Measurements from ENCODE around the gene SNX11.

- no peak for TF ChIP-seq CTCF (conservative IDR thresholded peaks at IDR 0.05)
- no peak for TF ChIP-seq ZFX (IDR thresholded peaks at IDR 0.05)
These were observed 14.5 kb downstream of the SNX11 start for GRCh38 chr17:48121923-48122664.

All from C4-2B (cell line).